Natural killer cell treated with Interleukin-12 subunit alpha and Interleukin-12 subunit beta and Interleukin-15 and Interleukin-18, amount 100 ng/mL, for 72 hours (primary cell): Measurements from ENCODE around the gene SUN2. TPM values are rescaled to one million over a fixed set of nuclear protein-coding genes. Genes with fewer than 3 reads are reported as not detected.
A peak's percentile ranks its signal among the peaks of the same experiment; 100 is the strongest.

Experiments used
- ATAC-seq, 2 donors: fragments of 150-1000 bp; cut with Tn5 transposase in 1 of 2; sonication (Bioruptor Pico), chemical (Tn5 transposase) in 1 of 2; 2 replicates each; pipeline ENCODE4 v1.10.0; 2021
- DNase-seq: peaks from one replicate; pipeline ENCODE4 v3.0.0; 2022; ENCODE audit warnings: low spot score
- H3K27ac Mint-ChIP-seq, 2 donors: 1 replicate in 1 of 2; 2 replicates in 1 of 2; pipeline ENCODE4 v1.8.0; 2022; ENCODE audit warnings: mixed read lengths in 2 of 2, mild to moderate bottlenecking in 1 of 2, moderate library complexity in 1 of 2
- H3K27me3 Mint-ChIP-seq, 2 donors: 1 replicate in 1 of 2; 2 replicates in 1 of 2; pipeline ENCODE4 v1.8.0; 2022; ENCODE audit warnings: mixed read lengths in 2 of 2
- H3K36me3 Mint-ChIP-seq: one replicate; pipeline ENCODE4 v1.8.0; 2022; ENCODE audit warnings: mixed read lengths
- H3K4me1 Mint-ChIP-seq, 2 donors: 1 replicate in 1 of 2; 2 replicates in 1 of 2; pipeline ENCODE4 v1.8.0; 2022; ENCODE audit warnings: low read depth in 2 of 2, mixed read lengths in 2 of 2, mild to moderate bottlenecking in 1 of 2
- H3K4me3 Mint-ChIP-seq: one replicate; pipeline ENCODE4 v1.8.0; 2022; ENCODE audit warnings: mixed read lengths
- H3K9me3 Mint-ChIP-seq: 2 replicates; pipeline ENCODE4 v1.8.0; 2022; ENCODE audit warnings: mixed read lengths
- total RNA-seq, 2 donors: library from RNA; stranded (reverse); gene quantifications; one replicate each; pipeline ENCODE4 v1.2.3, GENCODE V29; 2022

SUN2 gene
- total RNA-seq, 2 donors from 2014 or later = 203 to 215 TPM

GRCh38 chr22:38740754-38741153 is 15.0 kb downstream of the SUN2 start:
- ATAC-seq (no peak), DNase-seq (no peak)
- H3K36me3 Mint-ChIP-seq = peaks cover 7% of the 10 kb centered on the region
- H3K27ac Mint-ChIP-seq = peak overlapping the region in 1 of 2 donors; percentile 59
- no peak overlapping the region for H3K4me3 Mint-ChIP-seq
- no peaks in the 10 kb centered on the region for H3K27me3 Mint-ChIP-seq
- H3K9me3 Mint-ChIP-seq = no peaks in the 10 kb centered on the region
- H3K4me1 Mint-ChIP-seq = peaks cover 9 to 30% of the 10 kb centered on the region in 2 donors

- DNase-seq = no peak
- Mint-ChIP-seq H3K27me3 (no peaks in the 10 kb centered on the region), H3K4me3 (no peak overlapping the region), H3K9me3 (no peaks in the 10 kb centered on the region), H3K4me1 (peaks cover 9 to 32% of the 10 kb centered on the region in 2 donors), H3K36me3 (peaks cover 7% of the 10 kb centered on the region), H3K27ac (peak overlapping the region in 1 of 2 donors; percentile 59)
- no peak for ATAC-seq
These were observed 15.6 kb downstream of the SUN2 start for GRCh38 chr22:38740116-38740723.

- Mint-ChIP-seq H3K27ac (no peak overlapping the region), H3K4me1 (peaks cover 9 to 38% of the 10 kb centered on the region in 2 donors), H3K27me3 (no peaks in the 10 kb centered on the region), H3K4me3 (no peak overlapping the region), H3K36me3 (peaks cover 7% of the 10 kb centered on the region), H3K9me3 (no peaks in the 10 kb centered on the region)
- DNase-seq = no peak
- no peak for ATAC-seq
These were observed 16.3 kb downstream of the SUN2 start for GRCh38 chr22:38739300-38740055.

- no peak for ATAC-seq
- H3K36me3 Mint-ChIP-seq = peaks cover 7% of the 10 kb centered on the region
- peaks cover 9 to 39% of the 10 kb centered on the region in 2 donors for H3K4me1 Mint-ChIP-seq
- H3K4me3 Mint-ChIP-seq = no peak overlapping the region
- no peaks in the 10 kb centered on the region for H3K9me3 Mint-ChIP-seq
- no peaks in the 10 kb centered on the region for H3K27me3 Mint-ChIP-seq
- peak overlapping the region; percentile 74 to 89 for H3K27ac Mint-ChIP-seq
- no peak for DNase-seq
These were observed 17.2 kb downstream of the SUN2 start for GRCh38 chr22:38738475-38739070.

- H3K36me3 Mint-ChIP-seq = peaks cover 7% of the 10 kb centered on the region
- no peaks in the 10 kb centered on the region for H3K27me3 Mint-ChIP-seq
- ATAC-seq (no peak), DNase-seq (no peak)
- peaks cover 9 to 42% of the 10 kb centered on the region in 2 donors for H3K4me1 Mint-ChIP-seq
- H3K4me3 Mint-ChIP-seq = no peak overlapping the region
- H3K27ac Mint-ChIP-seq = peak overlapping the region; percentile 74 to 89
- no peaks in the 10 kb centered on the region for H3K9me3 Mint-ChIP-seq
These were observed 18.3 kb downstream of the SUN2 start for GRCh38 chr22:38737302-38738060.

GRCh38 chr22:38736257-38736570 is 19.6 kb downstream of the SUN2 start:
- peaks cover 7% of the 10 kb centered on the region for H3K36me3 Mint-ChIP-seq
- no peak for ATAC-seq

GRCh38 chr22:38735465-38736256 is 20.1 kb downstream of the SUN2 start:
- DNase-seq (no peak), ATAC-seq (peak in 1 of 2 donors; percentile 13)
- Mint-ChIP-seq H3K27ac (peak overlapping the region; percentile 74 to 89), H3K4me1 (peaks cover 9 to 39% of the 10 kb centered on the region in 2 donors), H3K27me3 (no peaks in the 10 kb centered on the region), H3K9me3 (no peaks in the 10 kb centered on the region), H3K4me3 (no peak overlapping the region), H3K36me3 (peaks cover 7% of the 10 kb centered on the region)

More at GRCh38 chr22:38736257-38736570, 19.6 kb downstream of the SUN2 start:
- no peak for DNase-seq
- H3K27me3 Mint-ChIP-seq = no peaks in the 10 kb centered on the region
- H3K27ac Mint-ChIP-seq = peak overlapping the region; percentile 74 to 89
- H3K4me1 Mint-ChIP-seq = peaks cover 9 to 38% of the 10 kb centered on the region in 2 donors
- H3K4me3 Mint-ChIP-seq = no peak overlapping the region
- H3K9me3 Mint-ChIP-seq = no peaks in the 10 kb centered on the region

GRCh38 chr22:38735126-38735464 is 20.7 kb downstream of the SUN2 start:
- Mint-ChIP-seq H3K27me3 (no peaks in the 10 kb centered on the region), H3K36me3 (peaks cover 11% of the 10 kb centered on the region), H3K4me3 (no peak overlapping the region), H3K4me1 (peaks cover 15 to 39% of the 10 kb centered on the region in 2 donors), H3K9me3 (no peaks in the 10 kb centered on the region), H3K27ac (peak overlapping the region; percentile 74 to 85)
- no peak for DNase-seq
- ATAC-seq = no peak

- Mint-ChIP-seq H3K4me1 (peaks cover 16 to 39% of the 10 kb centered on the region in 2 donors), H3K4me3 (no peak overlapping the region)
These were observed 21.2 kb downstream of the SUN2 start for GRCh38 chr22:38734421-38735100.

GRCh38 chr22:38733724-38734381 is 21.9 kb downstream of the SUN2 start:
- H3K4me3 Mint-ChIP-seq = no peak overlapping the region
- H3K9me3 Mint-ChIP-seq = no peaks in the 10 kb centered on the region
- peak in 1 of 2 donors; percentile 8 for ATAC-seq
- H3K27me3 Mint-ChIP-seq = no peaks in the 10 kb centered on the region
- H3K4me1 Mint-ChIP-seq = peaks cover 16 to 39% of the 10 kb centered on the region in 2 donors
- no peak for DNase-seq
- H3K36me3 Mint-ChIP-seq = peaks cover 13% of the 10 kb centered on the region
- peak overlapping the region; percentile 74 to 85 for H3K27ac Mint-ChIP-seq

More at GRCh38 chr22:38734421-38735100, 21.2 kb downstream of the SUN2 start:
- Mint-ChIP-seq H3K9me3 (no peaks in the 10 kb centered on the region), H3K27me3 (no peaks in the 10 kb centered on the region), H3K27ac (peak overlapping the region; percentile 74 to 85), H3K36me3 (peaks cover 13% of the 10 kb centered on the region)
- DNase-seq (no peak), ATAC-seq (no peak)

- peak; percentile 56 to 59 for ATAC-seq
- Mint-ChIP-seq H3K9me3 (no peaks in the 10 kb centered on the region), H3K4me1 (peaks cover 16 to 38% of the 10 kb centered on the region in 2 donors), H3K36me3 (peaks cover 13% of the 10 kb centered on the region), H3K27me3 (no peaks in the 10 kb centered on the region), H3K27ac (peak overlapping the region; percentile 35 to 85), H3K4me3 (no peak overlapping the region)
- DNase-seq = no peak
These were observed 22.5 kb downstream of the SUN2 start for GRCh38 chr22:38733329-38733723.

GRCh38 chr22:38732251-38732815 is 23.5 kb downstream of the SUN2 start:
- Mint-ChIP-seq H3K9me3 (no peaks in the 10 kb centered on the region), H3K27me3 (no peaks in the 10 kb centered on the region), H3K36me3 (peaks cover 13% of the 10 kb centered on the region), H3K4me1 (peaks cover 9 to 29% of the 10 kb centered on the region in 2 donors), H3K27ac (peak overlapping the region; percentile 41 to 53), H3K4me3 (no peak overlapping the region)
- ATAC-seq (no peak), DNase-seq (no peak)
